Measurements from ENCODE around the gene ABCD1.

ABCD1 gene

DNA sequence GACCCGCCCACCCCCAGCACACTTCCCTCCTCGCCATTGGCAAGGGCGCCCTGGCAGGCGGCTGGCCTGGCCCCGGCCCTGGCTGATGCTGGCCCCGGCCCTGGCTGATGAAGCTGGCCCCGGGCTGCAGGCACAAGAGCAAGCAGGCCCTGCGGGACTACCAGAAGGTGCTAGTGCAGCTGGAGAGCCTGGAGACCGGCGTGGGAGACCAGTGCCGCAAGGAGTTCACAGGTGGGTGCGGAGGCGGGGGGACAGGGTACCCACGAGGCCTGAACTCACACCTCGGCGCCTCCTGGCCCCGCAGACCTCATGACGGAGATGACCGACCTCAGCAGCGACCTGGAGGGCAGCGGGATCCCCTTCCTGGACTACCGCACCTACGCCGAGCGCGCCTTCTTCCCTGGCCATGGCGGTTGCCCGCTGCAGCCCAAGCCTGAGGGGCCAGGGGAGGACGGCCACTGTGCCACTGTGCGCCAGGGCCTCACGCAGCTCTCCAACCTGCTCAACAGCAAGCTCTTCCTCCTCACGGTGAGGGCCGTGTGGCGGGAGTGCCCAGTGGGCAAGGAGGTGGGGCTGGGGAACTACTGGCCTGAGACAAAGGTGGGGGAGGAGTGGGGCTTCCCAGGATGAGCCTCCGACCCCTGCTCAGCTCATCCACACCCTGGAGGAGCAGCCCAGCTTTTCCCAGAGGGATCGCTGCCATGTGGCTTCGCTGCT lies 50.1 kb downstream of the ABCD1 start:
- no peak for DNase-seq (ENCODE audit: low spot score)

DNA sequence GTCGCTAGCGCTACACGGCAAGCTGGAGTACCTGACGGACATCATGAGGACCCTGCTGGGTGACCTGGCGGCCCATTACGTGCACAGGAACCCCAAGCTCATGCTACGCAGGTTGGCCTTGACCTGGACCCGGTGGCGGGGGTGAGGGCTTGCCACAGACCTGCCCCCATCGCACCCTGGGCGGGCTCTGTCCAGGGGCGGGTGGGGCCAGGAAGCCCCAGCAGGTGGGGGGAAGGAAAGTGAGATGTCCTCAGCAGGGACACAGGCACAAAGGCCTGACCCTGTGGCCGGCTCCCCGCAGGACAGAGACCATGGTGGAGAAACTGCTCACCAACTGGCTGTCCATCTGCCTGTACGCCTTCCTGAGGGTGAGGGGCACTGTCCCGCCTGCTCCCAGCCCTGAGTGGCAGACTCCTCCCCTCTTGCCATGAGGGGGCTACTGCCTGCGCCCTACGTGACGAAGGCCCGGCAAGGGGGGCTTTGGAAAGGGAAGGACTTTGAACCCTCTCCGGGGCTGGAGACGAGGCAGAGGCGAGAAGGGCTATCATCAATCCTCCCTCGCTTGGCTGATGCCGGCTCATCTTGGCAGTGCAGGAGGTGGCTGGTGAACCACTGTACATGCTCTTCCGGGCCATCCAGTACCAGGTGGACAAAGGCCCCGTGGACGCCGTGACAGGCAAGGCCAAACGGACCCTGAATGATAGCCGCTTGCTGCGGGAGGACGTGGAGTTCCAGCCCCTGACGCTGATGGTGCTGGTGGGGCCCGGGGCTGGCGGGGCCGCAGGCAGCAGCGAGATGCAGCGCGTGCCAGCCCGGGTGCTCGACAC lies 50.9 kb downstream of the ABCD1 start:
- no peak for DNase-seq (ENCODE audit: low spot score)

DNA sequence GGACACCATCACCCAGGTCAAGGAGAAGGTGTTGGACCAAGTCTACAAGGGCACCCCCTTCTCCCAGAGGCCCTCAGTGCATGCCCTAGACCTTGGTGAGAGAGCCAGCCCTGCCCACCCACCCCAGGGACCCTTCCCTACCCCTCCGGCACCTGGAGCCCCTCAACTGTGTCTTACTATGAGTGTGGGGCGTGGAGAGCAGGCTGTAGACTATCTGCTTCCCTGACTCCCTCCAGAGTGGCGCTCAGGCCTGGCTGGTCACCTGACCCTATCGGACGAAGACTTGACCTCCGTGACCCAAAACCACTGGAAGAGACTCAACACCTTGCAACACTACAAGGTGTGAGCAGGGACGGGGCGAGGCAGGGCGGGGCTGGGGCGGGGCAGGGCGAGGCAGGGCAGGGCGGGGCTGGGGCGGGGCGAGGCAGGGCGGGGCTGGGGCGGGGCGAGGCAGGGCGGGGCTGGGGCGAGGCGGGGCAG lies 51.5 kb downstream of the ABCD1 start:
- DNase-seq (ENCODE audit: low spot score), result no peak

DNA sequence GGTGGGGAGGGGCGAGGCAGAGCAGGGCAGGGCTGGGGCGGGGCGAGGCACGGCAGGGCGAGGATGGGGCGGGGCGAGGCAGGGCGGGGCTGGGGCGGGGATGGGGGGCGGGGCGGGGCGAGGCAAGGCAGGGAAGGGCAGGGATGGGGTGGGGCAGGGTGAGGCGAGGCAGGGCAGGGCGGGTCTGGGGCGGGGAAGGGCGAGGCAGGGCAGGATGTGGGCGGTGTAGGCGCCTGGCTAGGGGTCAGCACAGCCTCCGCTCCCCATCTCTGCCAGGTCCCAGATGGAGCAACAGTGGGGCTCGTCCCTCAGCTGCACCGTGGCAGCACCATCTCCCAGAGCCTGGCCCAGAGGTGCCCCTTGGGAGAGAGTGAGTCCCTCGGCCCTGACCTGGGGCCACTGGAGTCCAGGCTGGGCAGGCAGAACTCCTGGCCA lies 52.0 kb downstream of the ABCD1 start:
- DNase-seq (ENCODE audit: low spot score), result no peak

DNA sequence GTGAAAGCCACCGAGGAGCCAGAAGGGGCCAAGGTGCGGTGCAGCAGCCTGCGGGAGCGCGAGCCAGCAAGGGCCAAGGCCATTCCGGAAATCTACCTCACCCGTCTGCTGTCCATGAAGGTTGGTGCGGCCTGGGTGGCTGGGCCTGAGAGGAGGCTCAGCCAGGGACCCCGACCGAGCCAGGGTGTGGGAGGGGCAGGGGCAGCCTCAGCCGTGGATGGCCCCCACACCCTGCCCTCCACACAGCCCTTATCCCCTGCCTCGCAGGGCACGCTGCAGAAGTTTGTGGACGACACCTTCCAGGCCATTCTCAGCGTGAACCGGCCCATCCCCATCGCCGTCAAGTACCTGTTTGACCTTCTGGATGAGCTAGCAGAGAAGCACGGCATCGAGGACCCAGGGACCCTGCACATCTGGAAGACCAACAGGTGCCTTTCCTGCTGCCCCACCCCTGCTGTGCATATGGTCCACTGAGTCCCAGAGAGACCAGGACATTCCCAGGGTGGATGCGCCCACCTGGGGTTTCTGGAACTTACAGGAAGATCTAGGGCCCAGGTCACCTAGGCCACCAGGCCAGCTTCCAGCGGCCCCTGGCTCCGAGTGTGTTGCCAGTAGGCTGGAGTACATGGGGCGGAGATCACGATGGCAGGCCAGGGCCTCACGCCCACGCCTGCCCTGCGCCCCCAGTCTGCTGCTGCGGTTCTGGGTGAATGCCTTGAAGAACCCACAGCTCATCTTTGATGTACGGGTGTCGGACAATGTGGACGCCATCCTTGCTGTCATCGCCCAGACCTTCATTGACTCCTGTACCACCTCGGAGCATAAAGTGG lies 52.8 kb downstream of the ABCD1 start:
- DNase-seq (ENCODE audit: low spot score), result no peak

DNA sequence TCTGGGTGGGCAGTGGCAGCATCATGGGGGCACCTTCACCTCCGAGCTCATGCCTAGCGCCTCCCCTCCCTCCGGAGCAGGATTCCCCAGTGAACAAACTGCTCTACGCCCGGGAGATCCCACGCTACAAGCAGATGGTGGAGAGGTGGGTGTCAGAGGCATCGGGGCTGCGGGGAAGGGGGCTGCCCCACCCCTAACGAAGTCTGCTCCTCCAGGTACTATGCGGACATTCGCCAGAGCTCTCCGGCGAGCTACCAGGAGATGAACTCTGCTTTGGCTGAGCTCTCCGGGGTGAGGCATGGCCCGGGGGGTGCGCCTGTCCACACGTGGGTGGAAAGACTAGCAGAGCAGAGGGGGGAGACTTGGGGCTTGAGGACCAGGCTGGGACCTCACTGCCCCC lies 53.5 kb downstream of the ABCD1 start:
- no peak for DNase-seq (ENCODE audit: low spot score)

DNA sequence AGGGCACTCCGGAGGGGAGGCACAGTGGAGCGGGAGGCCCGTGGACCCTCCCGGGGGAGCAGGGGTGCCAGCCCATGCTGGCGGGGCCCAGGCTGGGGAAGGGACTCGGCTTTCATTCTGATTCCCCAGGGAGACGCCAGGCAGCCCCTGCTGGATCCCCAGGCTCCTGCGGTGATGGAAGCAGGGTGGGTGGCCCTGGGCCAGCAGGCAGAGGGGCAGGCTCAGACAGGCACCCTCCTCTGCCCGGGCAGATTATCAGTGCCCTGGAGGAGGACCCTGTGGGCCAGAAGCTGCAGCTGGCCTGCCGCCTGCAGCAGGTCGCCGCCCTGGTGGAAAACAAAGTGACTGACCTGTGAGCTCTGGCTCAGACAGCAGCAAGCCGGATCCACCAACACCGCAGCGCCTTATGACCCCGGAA lies 54.0 kb downstream of the ABCD1 start:
- no peak for DNase-seq (ENCODE audit: low spot score)

DNA sequence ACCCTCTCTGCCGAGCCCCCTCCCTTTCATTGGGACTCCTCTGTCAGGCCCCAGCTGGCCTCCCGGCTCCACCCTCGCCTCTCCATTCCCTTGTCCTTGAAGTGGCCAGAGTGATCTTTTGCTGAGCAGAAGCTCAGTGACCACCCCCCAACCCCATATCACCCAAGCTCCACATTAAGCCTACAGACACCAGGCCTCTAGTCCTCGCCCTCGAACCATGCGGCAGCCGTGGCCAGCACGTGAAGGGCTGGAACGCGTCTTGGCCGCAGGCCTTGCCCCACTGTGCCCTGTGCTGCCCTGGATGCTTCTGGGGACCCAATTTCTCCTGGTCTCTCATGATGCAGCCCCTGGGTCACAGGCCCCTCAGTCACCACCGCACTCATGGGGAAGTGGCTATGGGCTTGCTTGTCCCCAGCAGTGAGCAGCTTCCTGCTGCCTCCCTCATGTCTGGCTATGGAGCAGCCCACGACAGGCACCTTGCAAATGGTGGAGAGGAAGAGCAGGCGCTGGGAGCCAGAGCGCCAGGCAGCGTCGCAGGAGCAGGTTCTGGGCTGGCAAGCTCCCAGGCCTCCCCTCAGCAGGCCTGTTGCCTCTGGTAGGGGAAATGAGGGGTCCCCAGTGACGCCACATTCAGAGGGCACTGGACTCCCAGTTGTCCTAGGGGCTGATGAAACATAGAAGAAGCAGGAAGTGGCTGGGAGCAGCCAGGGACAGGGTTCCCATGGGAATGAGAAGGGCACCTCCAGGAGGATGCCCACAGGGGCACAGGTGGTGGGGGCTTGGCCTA lies 55.4 kb downstream of the ABCD1 start:
- DNase-seq (ENCODE audit: low spot score), result no peak

DNA sequence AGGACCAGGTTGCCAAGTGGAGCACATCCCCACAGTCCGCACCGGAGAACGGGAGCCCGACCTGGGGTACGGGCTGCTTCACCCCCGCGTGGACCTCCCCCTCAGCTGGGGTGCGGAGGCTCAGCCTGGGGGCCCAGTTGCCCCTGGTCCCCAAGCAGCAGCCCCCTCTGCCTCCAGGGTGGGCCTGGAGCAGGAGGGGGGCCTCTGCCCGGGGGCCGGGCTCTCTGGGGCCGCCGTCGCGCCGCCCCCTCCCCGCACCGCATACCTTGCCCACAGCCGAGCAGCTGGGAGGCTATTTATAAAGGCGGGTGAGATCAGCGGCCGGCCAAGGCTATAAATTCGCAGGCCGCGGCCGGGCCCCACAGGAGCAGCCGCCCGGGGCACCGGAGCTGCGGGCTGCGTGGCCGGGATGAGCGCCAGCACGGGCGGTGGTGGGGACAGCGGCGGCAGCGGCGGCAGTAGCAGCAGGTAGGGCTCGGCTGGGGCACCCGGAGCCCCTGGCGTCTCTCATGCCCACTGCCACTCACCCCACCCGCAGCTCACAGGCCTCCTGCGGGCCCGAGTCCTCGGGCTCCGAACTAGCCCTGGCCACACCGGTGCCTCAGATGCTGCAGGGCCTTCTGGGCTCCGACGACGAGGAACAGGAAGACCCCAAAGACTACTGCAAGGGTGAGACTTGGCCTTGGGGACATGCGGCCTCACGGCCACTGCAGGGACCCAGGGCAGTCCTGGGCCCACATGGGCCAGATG lies 56.2 kb downstream of the ABCD1 start, which contains the start of gene SRPK3:
TSS of gene SRPK3 (plus strand) at position 364 of the 750 bp plus-strand sequence. CDS start at position 410, 46 bp downstream.
- no peak for DNase-seq (ENCODE audit: low spot score)

DNA sequence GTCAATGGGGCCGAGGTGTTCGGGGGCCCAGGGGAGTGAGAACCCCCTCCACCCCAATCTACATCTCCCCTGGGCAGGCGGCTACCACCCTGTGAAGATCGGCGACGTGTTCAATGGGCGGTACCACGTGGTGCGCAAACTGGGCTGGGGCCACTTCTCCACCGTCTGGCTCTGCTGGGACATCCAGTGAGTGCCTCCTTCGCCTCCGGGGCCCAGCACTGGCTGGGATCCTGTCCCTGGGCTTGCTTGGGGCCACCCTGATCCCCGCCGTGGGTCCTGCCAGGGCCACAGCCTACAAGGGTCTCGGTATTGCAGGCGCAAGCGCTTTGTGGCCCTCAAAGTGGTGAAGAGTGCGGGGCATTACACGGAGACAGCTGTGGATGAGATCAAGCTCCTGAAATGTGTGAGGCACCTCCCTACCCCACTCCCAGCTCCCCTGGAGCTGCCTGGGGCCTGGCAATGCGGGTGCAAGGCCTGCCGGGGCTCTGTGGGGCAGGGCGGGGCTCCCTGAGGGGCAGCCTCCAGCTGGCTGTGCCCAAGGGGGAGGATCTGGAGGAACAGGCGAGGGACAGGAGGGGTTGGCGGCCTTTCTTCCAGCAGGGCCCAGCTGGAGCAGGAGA lies 56.9 kb downstream of the ABCD1 start:
- DNase-seq (ENCODE audit: low spot score), result no peak

DNA sequence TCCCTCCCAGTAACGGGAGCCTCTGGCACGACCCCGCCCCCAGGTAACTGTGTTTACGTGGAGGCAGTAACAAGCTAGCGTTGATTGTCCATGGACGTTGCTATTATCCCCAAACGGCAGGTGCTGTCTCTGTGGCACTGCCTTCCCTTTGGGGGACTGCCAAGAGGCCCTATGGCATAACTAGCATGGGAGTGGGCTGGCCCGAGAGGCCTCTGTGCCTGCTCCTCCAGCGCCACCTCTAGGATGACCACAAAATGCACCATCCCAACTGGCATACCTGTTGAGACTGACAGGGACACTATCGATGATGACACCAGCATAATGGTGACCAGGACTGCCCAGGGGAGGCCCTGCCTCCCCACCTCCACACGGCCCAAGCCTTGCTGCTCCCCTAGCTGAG lies 57.7 kb downstream of the ABCD1 start:
- no peak for DNase-seq (ENCODE audit: low spot score)

DNA sequence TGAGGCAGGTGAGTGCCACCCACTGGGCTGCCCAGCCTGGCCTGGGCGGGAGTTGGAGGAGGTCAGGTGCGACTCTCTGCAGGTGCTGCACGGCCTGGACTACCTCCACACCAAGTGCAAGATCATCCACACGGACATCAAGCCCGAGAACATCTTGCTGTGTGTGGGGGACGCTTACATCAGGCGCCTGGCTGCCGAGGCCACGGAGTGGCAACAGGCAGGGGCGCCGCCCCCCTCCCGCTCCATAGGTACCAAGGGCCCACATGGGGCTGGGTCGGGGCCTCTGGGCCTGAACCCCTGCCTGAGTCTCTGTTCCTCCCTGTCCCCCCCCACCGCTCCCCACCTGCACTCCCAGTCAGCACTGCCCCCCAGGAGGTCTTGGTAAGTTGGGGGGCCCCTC lies 58.2 kb downstream of the ABCD1 start:
- DNase-seq (ENCODE audit: low spot score), result no peak

DNA sequence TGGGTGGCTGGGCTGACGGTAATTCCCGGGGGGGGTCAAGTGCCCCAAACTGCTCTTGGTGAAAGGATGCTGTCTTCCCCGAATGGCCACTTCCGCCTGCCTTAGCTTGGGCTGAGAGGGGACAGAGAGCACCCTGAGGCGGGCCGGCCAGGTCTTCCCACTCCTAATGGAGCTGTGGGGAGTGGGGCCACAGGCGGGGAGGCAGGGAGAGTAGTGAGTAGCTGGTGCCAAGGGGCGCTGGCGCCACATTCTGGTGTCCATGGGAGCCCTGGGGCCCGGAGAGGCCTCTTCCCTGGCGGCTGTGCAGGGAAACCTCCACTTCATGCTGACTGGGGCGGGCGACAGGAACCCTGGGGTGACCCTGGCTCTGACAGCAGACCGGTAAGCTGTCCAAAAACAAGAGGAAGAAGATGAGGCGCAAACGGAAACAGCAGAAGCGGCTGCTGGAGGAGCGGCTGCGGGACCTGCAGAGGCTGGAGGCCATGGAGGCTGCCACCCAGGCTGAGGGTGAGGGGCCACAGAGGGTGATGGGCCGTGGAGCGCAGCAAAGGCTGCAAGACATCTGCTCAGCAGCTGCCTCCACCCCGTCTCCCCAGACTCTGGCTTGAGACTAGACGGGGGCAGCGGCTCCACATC lies 58.8 kb downstream of the ABCD1 start:
- DNase-seq (ENCODE audit: low spot score), result no peak

DNA sequence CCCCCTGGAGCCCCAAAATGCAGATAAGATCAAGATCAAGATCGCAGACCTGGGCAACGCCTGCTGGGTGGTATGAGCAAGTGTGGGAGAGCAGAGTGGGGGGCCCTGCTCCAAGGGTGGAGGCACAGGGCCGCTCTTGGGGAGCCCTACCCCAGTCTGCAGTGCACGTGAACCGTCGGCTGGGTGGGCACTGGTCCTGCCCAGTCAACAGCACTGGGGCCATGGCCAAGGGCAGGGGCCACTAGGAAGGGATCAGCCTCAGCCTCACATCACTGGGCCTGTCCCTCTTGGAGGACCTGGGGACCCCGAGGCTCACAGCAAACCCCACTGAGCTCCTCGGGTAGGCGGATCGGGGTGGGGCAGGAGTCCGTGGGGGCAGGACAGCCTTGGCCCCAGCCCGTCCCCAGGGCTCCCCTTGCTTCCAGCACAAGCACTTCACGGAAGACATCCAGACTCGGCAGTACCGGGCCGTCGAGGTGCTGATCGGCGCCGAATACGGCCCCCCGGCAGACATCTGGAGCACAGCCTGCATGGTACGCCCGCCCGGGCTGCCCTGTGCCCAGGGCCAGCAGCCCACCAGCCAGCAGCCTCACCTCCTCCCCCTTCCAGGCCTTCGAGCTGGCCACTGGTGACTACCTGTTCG lies 59.8 kb downstream of the ABCD1 start:
- DNase-seq (ENCODE audit: low spot score), result no peak

DNA sequence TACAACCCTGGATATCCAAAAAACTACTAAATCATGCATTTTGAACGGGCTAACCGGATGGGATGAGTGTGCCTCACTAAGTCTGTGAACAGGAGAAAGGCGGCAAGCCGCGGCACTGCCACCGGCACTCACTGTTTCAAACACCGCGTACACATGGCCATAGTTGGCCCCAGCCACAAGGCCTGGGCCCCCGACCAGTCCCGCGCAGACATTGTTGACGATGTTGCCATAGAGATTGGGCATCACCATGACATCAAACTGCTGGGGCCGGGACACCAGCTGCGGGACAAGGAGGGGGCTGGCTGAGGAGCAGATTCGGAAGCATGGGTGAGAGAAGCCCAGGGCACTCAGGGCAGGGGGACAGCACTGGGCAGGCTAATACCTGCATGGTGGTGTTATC lies 62.0 kb downstream of the ABCD1 start:
- DNase-seq (ENCODE audit: low spot score), result no peak

DNA sequence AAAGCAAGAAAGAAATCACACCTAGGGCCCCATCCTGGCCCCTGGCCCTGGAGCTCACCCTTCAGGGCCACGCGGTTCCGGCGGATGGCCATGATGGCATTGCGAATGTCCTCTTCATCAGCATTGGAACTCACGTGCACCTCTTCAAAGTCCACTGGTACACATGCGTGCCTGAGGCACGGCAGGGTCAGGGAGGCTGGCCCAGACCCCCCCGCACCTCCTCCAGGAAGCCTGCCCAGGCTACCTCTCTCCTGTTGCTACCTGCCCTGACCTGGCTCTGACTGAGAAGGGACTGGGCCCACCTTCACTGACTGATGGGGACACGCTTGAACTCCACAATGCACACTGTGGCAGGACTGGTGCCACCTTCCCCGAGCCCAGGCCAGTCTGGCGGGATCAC lies 65.0 kb downstream of the ABCD1 start:
- DNase-seq (ENCODE audit: low spot score), result no peak

DNA sequence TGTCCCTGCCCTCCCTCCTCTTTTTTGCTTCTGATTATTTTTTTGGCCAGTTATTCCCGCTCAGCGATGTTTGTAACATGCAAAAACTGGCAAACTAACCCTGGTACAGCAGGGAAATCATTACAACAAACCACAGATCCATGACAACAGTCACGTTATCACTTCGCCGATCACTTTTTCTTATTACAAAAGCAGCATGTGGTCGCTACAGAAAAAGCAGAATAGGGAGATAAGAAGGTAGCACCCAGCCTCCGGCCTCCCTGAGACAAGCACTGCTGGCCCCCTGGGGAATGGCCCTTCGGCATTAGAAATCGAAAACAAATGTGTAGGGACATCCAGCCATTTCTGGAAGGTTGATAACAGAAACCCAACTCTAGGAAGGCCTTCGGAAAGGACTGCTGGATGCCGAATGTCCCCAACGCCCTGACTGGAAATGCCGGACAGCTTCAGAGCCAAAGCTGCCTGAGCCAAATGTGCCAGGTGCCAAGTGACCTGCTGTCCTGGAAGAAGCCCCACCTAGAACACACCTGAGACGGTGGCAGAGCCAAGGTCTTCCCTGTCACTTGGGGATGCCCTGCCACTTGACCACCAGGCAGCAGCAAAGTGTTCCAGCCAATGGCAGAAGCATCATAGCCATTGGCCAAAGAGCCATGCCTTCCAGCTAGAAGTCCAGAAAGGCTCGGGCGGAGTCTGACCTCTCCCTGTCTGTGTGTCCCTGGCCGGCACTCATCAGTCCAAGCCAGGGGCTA lies 66.6 kb downstream of the ABCD1 start:
- DNase-seq (ENCODE audit: low spot score), result no peak

DNA sequence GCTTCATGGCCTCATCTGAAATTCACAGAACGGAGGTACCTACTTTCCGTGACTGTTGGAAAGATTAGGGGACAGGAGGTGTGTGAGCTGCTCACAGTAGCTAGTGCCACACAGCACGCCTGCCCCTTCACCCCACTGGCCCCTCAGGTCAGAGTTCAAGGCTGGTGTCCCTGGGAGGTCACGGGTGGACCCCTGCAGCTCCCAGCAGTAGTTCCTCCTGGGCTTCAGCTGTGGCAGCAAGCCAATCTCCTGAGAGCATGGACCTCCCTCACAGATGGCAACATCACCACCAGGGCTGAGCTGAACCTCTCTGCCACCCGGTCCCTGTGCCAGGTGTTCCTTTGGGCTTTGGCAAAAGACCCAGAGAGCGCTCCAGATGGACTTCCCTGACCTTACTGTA lies 67.7 kb downstream of the ABCD1 start:
- DNase-seq (ENCODE audit: low spot score), result no peak

DNA sequence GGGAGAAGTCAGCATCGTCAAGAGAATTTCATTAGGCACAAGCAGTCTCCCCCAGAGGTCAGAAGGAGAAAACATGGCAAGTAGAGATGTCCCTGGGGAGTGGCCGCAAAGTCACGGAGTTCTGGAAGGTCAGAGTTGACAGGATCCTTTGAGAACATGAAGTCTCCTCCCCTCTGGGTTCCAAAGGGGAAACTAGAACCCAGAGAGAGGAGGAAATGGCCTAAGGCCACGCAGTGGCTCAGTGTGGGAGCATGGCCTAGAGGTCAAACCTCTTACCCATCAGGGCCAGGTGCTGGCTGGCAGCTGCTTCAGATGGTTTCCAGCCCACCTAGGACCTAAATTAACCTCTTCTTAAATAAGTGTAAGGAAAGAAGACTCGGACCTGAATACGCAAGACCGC lies 68.6 kb downstream of the ABCD1 start:
- no peak for DNase-seq (ENCODE audit: low spot score)
